ENCODE results near the gene POU2F2.

DNA sequence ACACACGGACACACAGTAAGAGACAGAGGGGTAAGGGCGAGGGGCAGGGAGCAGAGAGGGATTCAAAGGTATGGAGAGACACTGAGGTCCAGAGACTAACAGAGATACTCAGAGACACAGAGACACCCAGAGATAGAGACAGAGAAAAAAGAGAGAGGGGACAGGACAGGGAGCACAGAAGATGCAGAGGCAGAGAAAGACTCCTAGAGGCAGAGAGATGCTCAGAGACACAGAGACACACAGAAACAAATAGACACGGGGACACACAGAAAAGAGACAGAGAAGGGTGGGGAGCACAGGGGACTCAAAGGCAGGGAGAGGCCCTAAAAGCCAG is 45.4 kb upstream of the POU2F2 start:
- TF ChIP-seq SNAI2 (CRISPR knock-in tag; IDR thresholded peaks at IDR 0.05) (no peak), ISL1 (CRISPR knock-in tag; IDR thresholded peaks at IDR 0.05) (no peak)
- TF ChIP-seq, protein P1, sequence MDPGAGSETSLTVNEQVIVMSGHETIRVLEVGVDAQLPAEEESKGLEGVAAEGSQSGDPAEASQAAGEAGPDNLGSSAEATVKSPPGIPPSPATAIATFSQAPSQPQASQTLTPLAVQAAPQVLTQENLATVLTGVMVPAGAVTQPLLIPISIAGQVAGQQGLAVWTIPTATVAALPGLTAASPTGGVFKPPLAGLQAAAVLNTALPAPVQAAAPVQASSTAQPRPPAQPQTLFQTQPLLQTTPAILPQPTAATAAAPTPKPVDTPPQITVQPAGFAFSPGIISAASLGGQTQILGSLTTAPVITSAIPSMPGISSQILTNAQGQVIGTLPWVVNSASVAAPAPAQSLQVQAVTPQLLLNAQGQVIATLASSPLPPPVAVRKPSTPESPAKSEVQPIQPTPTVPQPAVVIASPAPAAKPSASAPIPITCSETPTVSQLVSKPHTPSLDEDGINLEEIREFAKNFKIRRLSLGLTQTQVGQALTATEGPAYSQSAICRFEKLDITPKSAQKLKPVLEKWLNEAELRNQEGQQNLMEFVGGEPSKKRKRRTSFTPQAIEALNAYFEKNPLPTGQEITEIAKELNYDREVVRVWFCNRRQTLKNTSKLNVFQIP (CRISPR knock-in tag; IDR thresholded peaks at IDR 0.05; ENCODE audit: borderline replicate concordance, low read depth) = no peak
- TF ChIP-seq, protein P2, sequence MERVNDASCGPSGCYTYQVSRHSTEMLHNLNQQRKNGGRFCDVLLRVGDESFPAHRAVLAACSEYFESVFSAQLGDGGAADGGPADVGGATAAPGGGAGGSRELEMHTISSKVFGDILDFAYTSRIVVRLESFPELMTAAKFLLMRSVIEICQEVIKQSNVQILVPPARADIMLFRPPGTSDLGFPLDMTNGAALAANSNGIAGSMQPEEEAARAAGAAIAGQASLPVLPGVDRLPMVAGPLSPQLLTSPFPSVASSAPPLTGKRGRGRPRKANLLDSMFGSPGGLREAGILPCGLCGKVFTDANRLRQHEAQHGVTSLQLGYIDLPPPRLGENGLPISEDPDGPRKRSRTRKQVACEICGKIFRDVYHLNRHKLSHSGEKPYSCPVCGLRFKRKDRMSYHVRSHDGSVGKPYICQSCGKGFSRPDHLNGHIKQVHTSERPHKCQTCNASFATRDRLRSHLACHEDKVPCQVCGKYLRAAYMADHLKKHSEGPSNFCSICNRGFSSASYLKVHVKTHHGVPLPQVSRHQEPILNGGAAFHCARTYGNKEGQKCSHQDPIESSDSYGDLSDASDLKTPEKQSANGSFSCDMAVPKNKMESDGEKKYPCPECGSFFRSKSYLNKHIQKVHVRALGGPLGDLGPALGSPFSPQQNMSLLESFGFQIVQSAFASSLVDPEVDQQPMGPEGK (CRISPR knock-in tag; IDR thresholded peaks at IDR 0.05; ENCODE audit: borderline replicate concordance) = no peak
